IPS-20b (cell line): Measurements from ENCODE around the gene ZXDC.
A peak's percentile ranks its signal among the peaks of the same experiment; 100 is the strongest.

Experiments
- H3K27ac ChIP-seq: one replicate; pipeline ENCODE4 v1.5.1; 2013; ENCODE audit warnings: low read length
- H3K27me3 ChIP-seq: 2 replicates; pipeline ENCODE4 v1.6.1; 2013; ENCODE audit warnings: mild to moderate bottlenecking, low read length, inconsistent platforms; ENCODE audit not compliant: insufficient read depth
- H3K36me3 ChIP-seq: 2 replicates; pipeline ENCODE4 v1.6.1; 2013; ENCODE audit warnings: low read depth, mild to moderate bottlenecking, inconsistent platforms, low read length, moderate library complexity; ENCODE audit not compliant: insufficient read depth
- H3K4me1 ChIP-seq: 2 replicates; pipeline ENCODE4 v1.6.1; 2013; ENCODE audit warnings: mild to moderate bottlenecking, control low read depth, inconsistent platforms, low read length, moderate library complexity; ENCODE audit not compliant: insufficient read depth
- H3K4me3 ChIP-seq: 2 replicates; pipeline ENCODE4 v1.5.1; 2013; ENCODE audit warnings: mild to moderate bottlenecking, low read length, inconsistent platforms
- H3K9ac ChIP-seq: 2 replicates; pipeline ENCODE4 v1.6.1; 2013; ENCODE audit warnings: low read depth, mild to moderate bottlenecking, inconsistent platforms, low read length, moderate library complexity
- H3K9me3 ChIP-seq: 2 replicates; pipeline ENCODE4 v1.6.1; 2013; ENCODE audit warnings: mild to moderate bottlenecking, low read depth, low read length, inconsistent platforms; ENCODE audit not compliant: insufficient read depth

ZXDC gene

GRCh38 chr3:126485956-126486355 is 10.3 kb upstream of the ZXDC start:
- no peak overlapping the region for H3K9ac ChIP-seq
- H3K27me3 ChIP-seq, result no peaks in the 10 kb centered on the region
- H3K4me3 ChIP-seq, result no peak overlapping the region
- no peaks in the 10 kb centered on the region for H3K9me3 ChIP-seq
- no peaks in the 10 kb centered on the region for H3K36me3 ChIP-seq
- H3K4me1 ChIP-seq, result peaks cover 18% of the 10 kb centered on the region
- no peak overlapping the region for H3K27ac ChIP-seq

- Histone ChIP-seq H3K36me3 (no peaks in the 10 kb centered on the region), H3K27me3 (no peaks in the 10 kb centered on the region), H3K9me3 (no peaks in the 10 kb centered on the region), H3K27ac (no peak overlapping the region), H3K4me3 (peak overlapping the region; percentile 25; the same call in 1 of the 2 replicates), H3K4me1 (peaks cover 18% of the 10 kb centered on the region), H3K9ac (peak overlapping the region; percentile 59; the same call in 1 of the 2 replicates)
These were observed 9.6 kb upstream of the ZXDC start for GRCh38 chr3:126485176-126485897.

- H3K27ac ChIP-seq, result no peak overlapping the region
- H3K36me3 ChIP-seq, result no peaks in the 10 kb centered on the region
- H3K9ac ChIP-seq, result peak overlapping the region; percentile 59; the same call in 1 of the 2 replicates
- no peaks in the 10 kb centered on the region for H3K27me3 ChIP-seq
- H3K9me3 ChIP-seq, result no peaks in the 10 kb centered on the region
- H3K4me1 ChIP-seq, result peaks cover 18% of the 10 kb centered on the region
- H3K4me3 ChIP-seq, result peak overlapping the region; percentile 25; the same call in 1 of the 2 replicates
These were observed 9.0 kb upstream of the ZXDC start for GRCh38 chr3:126484662-126485061.

GRCh38 chr3:126484148-126484547 is 8.5 kb upstream of the ZXDC start:
- Histone ChIP-seq H3K4me1 (peaks cover 18% of the 10 kb centered on the region), H3K9me3 (no peaks in the 10 kb centered on the region), H3K27me3 (no peaks in the 10 kb centered on the region), H3K9ac (peak overlapping the region; percentile 27; the same call in 1 of the 2 replicates), H3K4me3 (no peak overlapping the region), H3K36me3 (no peaks in the 10 kb centered on the region), H3K27ac (no peak overlapping the region)

GRCh38 chr3:126483321-126483761 is 7.7 kb upstream of the ZXDC start:
- H3K9ac ChIP-seq, result no peak overlapping the region
- no peaks in the 10 kb centered on the region for H3K27me3 ChIP-seq
- H3K36me3 ChIP-seq, result no peaks in the 10 kb centered on the region
- peaks cover 18% of the 10 kb centered on the region for H3K4me1 ChIP-seq
- no peak overlapping the region for H3K4me3 ChIP-seq
- H3K9me3 ChIP-seq, result no peaks in the 10 kb centered on the region
- H3K27ac ChIP-seq, result no peak overlapping the region

- H3K9me3 ChIP-seq, result no peaks in the 10 kb centered on the region
- no peak overlapping the region for H3K4me3 ChIP-seq
- H3K27ac ChIP-seq, result no peak overlapping the region
- H3K4me1 ChIP-seq, result peaks cover 18% of the 10 kb centered on the region
- H3K9ac ChIP-seq, result no peak overlapping the region
- no peaks in the 10 kb centered on the region for H3K27me3 ChIP-seq
- no peaks in the 10 kb centered on the region for H3K36me3 ChIP-seq
These were observed 7.0 kb upstream of the ZXDC start for GRCh38 chr3:126482503-126483255.

GRCh38 chr3:126481808-126482502 is 6.3 kb upstream of the ZXDC start:
- Histone ChIP-seq H3K27ac (no peak overlapping the region), H3K9me3 (no peaks in the 10 kb centered on the region), H3K36me3 (no peaks in the 10 kb centered on the region), H3K9ac (no peak overlapping the region), H3K27me3 (no peaks in the 10 kb centered on the region), H3K4me1 (peaks cover 18% of the 10 kb centered on the region), H3K4me3 (no peak overlapping the region)

- Histone ChIP-seq H3K9me3 (no peaks in the 10 kb centered on the region), H3K36me3 (no peaks in the 10 kb centered on the region), H3K4me3 (no peak overlapping the region), H3K27me3 (no peaks in the 10 kb centered on the region), H3K27ac (no peak overlapping the region), H3K9ac (no peak overlapping the region), H3K4me1 (peaks cover 18% of the 10 kb centered on the region)
These were observed 5.2 kb upstream of the ZXDC start for GRCh38 chr3:126480861-126481260.

GRCh38 chr3:126480206-126480605 is 4.5 kb upstream of the ZXDC start:
- no peaks in the 10 kb centered on the region for H3K36me3 ChIP-seq
- H3K9me3 ChIP-seq, result no peaks in the 10 kb centered on the region
- H3K27ac ChIP-seq, result no peak overlapping the region
- no peak overlapping the region for H3K4me3 ChIP-seq
- H3K4me1 ChIP-seq, result peaks cover 12% of the 10 kb centered on the region
- H3K9ac ChIP-seq, result no peak overlapping the region
- no peaks in the 10 kb centered on the region for H3K27me3 ChIP-seq

GRCh38 chr3:126479642-126480041 is 4.0 kb upstream of the ZXDC start:
- H3K4me3 ChIP-seq, result no peak overlapping the region
- H3K9ac ChIP-seq, result no peak overlapping the region
- H3K4me1 ChIP-seq, result peaks cover 6% of the 10 kb centered on the region
- H3K36me3 ChIP-seq, result no peaks in the 10 kb centered on the region
- no peak overlapping the region for H3K27ac ChIP-seq
- H3K27me3 ChIP-seq, result no peaks in the 10 kb centered on the region
- H3K9me3 ChIP-seq, result no peaks in the 10 kb centered on the region

GRCh38 chr3:126478581-126479310 is 3.1 kb upstream of the ZXDC start:
- no peaks in the 10 kb centered on the region for H3K27me3 ChIP-seq
- no peaks in the 10 kb centered on the region for H3K36me3 ChIP-seq
- no peaks in the 10 kb centered on the region for H3K9me3 ChIP-seq
- no peak overlapping the region for H3K27ac ChIP-seq
- no peak overlapping the region for H3K4me3 ChIP-seq
- no peak overlapping the region for H3K9ac ChIP-seq
- H3K4me1 ChIP-seq, result peaks cover 2% of the 10 kb centered on the region; the same call in 1 of the 2 replicates
